Inflammatory macrophage (primary cell): ENCODE data around the gene RAB23.
A peak's percentile ranks its signal among the peaks of the same experiment; 100 is the strongest.

Experiments
- DNase-seq, 2 donors: peaks; one replicate each; pipeline ENCODE4 v3.0.0-alpha.2; 2020 to 2022

RAB23 gene

GRCh38 chr6:57177545-57178265 lies 44.4 kb downstream of the RAB23 start:
- DNase-seq: no peak

- no peak for DNase-seq
Observed at GRCh38 chr6:57174511-57174907, 47.6 kb downstream of the RAB23 start.

GRCh38 chr6:57173886-57174510 lies 48.1 kb downstream of the RAB23 start:
- peak in 1 of 2 donors; percentile 4 for DNase-seq

GRCh38 chr6:57173056-57173885 lies 48.8 kb downstream of the RAB23 start:
- peak in 1 of 2 donors; percentile 14 for DNase-seq

- peak; percentile 83 to 91 for DNase-seq
Observed at GRCh38 chr6:57172136-57173055, 49.7 kb downstream of the RAB23 start, which contains the start of gene BAG2. Gene BAG2, plus strand, starts transcription at chr6:57172326. Its CDS starts 372 bp downstream, at chr6:57172698.

GRCh38 chr6:57165080-57165479 lies 57.0 kb downstream of the RAB23 start:
- no peak for DNase-seq

- DNase-seq: no peak
Observed at GRCh38 chr6:57163956-57164355, 58.2 kb downstream of the RAB23 start.

GRCh38 chr6:57162516-57162915 lies 59.6 kb downstream of the RAB23 start:
- no peak for DNase-seq

GRCh38 chr6:57162028-57162427 lies 60.1 kb downstream of the RAB23 start:
- no peak for DNase-seq

GRCh38 chr6:57159127-57159526 lies 63.0 kb downstream of the RAB23 start:
- no peak for DNase-seq

GRCh38 chr6:57158658-57159057 lies 63.4 kb downstream of the RAB23 start:
- no peak for DNase-seq

GRCh38 chr6:57147955-57148858 lies 73.9 kb downstream of the RAB23 start:
- DNase-seq: no peak

- DNase-seq: no peak
Observed at GRCh38 chr6:57147401-57147800, 74.7 kb downstream of the RAB23 start.

GRCh38 chr6:57143690-57144089 lies 78.4 kb downstream of the RAB23 start:
- no peak for DNase-seq

- DNase-seq: no peak
Observed at GRCh38 chr6:57142178-57142525, 80.0 kb downstream of the RAB23 start.

GRCh38 chr6:57141451-57142177 lies 80.5 kb downstream of the RAB23 start:
- no peak for DNase-seq

GRCh38 chr6:57138026-57138425 lies 84.1 kb downstream of the RAB23 start:
- DNase-seq: no peak

GRCh38 chr6:57137350-57137749 lies 84.8 kb downstream of the RAB23 start:
- no peak for DNase-seq
